ENCODE results near the gene MUC5B.
"Not testable (repeated sequence)": the region's sequence is repeated elsewhere in the genome, so short reads cannot be mapped to it uniquely, and the experiment has no call there.

GRCh38 chr11:1188451-1189130, 34.3 kb upstream of the MUC5B start:
- not testable (repeated sequence) for TF ChIP-seq EZH2 (IDR thresholded peaks at IDR 0.05; ENCODE audit: low read depth); CTCF (conservative IDR thresholded peaks at IDR 0.05)

Measured in PC-9 (cell line).